CD4-positive, alpha-beta T cell (primary cell): ENCODE data around the gene TRMT10B. TPM values are rescaled to one million over a fixed set of nuclear protein-coding genes. Genes with fewer than 3 reads are reported as not detected.
A peak's percentile ranks its signal among the peaks of the same experiment; 100 is the strongest.

Source experiments
- ATAC-seq: fragments of 200-7000 bp; cut with Tn5 transposase; one replicate; pipeline ENCODE4 v1.10.0; 2022; ENCODE audit warnings: mild to moderate bottlenecking; ENCODE audit not compliant: poor library complexity
- CTCF ChIA-PET: fragments of 350-600 bp; sonication (Branson Sonifier 250); formaldehyde crosslinking; loops from one replicate; lab custom pipeline; 2021; ENCODE audit warnings: antibody characterized with exemption, inconsistent platforms; lab: Charles Lee
- POLR2A ChIA-PET: fragments of 350-600 bp; sonication (Branson Sonifier 250); formaldehyde crosslinking; loops from one replicate; lab custom pipeline; 2021; ENCODE audit warnings: antibody characterized with exemption, inconsistent platforms; lab: Charles Lee
- DNase-seq, 14 experiments: peaks; one replicate each; pipeline ENCODE4 v3.0.0-alpha.2; 2013 to 2020; ENCODE audit warnings: mixed read lengths in 2 of 14
- H3K27ac ChIP-seq, 2 donors: one replicate each; pipeline versions ENCODE4 v1.5.1 to v1.7.0; 2013; ENCODE audit warnings: low read length in 2 of 2, low read depth in 1 of 2, mild to moderate bottlenecking in 1 of 2
- H3K27me3 ChIP-seq, 2 experiments: 1 replicate in 1 of 2; 2 replicates in 1 of 2; pipeline versions ENCODE4 v1.6.1 to v1.7.0; 2013; ENCODE audit warnings: low read length in 2 of 2, control low read depth in 1 of 2, mild to moderate bottlenecking in 1 of 2, moderate library complexity in 1 of 2; ENCODE audit not compliant: insufficient read depth in 2 of 2, control insufficient read depth in 1 of 2
- H3K36me3 ChIP-seq: one replicate; pipeline ENCODE4 v1.6.1; 2013; ENCODE audit warnings: low read length, control low read depth; ENCODE audit not compliant: insufficient read depth
- H3K4me1 ChIP-seq: one replicate; pipeline ENCODE4 v1.6.1; 2013; ENCODE audit warnings: low read length, control low read depth; ENCODE audit not compliant: insufficient read depth
- H3K4me3 ChIP-seq: one replicate; pipeline ENCODE4 v1.5.1; 2013; ENCODE audit warnings: mild to moderate bottlenecking, low read length, moderate library complexity
- H3K9me3 ChIP-seq, 2 experiments: 1 replicate in 1 of 2; 2 replicates in 1 of 2; pipeline versions ENCODE4 v1.6.1 to v1.7.0; 2013; ENCODE audit warnings: low read length in 2 of 2, mild to moderate bottlenecking in 2 of 2, control low read depth in 1 of 2, moderate library complexity in 1 of 2; ENCODE audit not compliant: control insufficient read depth in 1 of 2, insufficient read depth in 1 of 2
- H3K27ac Mint-ChIP-seq: one replicate; pipeline ENCODE4 v1.8.0; 2020; ENCODE audit warnings: mixed read lengths
- H3K27me3 Mint-ChIP-seq: one replicate; pipeline ENCODE4 v1.8.0; 2021; ENCODE audit warnings: mixed read lengths
- H3K36me3 Mint-ChIP-seq: one replicate; pipeline ENCODE4 v1.8.0; 2021; ENCODE audit warnings: low read depth, mixed read lengths
- H3K4me1 Mint-ChIP-seq: one replicate; pipeline ENCODE4 v1.8.0; 2021; ENCODE audit warnings: low read depth, mixed read lengths
- H3K4me3 Mint-ChIP-seq: one replicate; pipeline ENCODE4 v1.8.0; 2020; ENCODE audit warnings: mild to moderate bottlenecking, mixed read lengths
- H3K9me3 Mint-ChIP-seq: one replicate; pipeline ENCODE4 v1.8.0; 2020; ENCODE audit warnings: mixed read lengths
- CTCF ChIP-seq: fragments of 200-600 bp; IDR thresholded peaks from one replicate; pipeline ENCODE4 v1.8.0; 2022; ENCODE audit warnings: antibody characterized with exemption, mild to moderate bottlenecking
- intact Hi-C, 2 experiments: fragments of 100-400 bp; cut with DNase I in 1 of 2; cut with micrococcal nuclease in 1 of 2; formaldehyde crosslinking; loops; one replicate each; pipeline versions ENCODE4 v1.15.1 to v1.9.0; 2023 to 2025; cut with DNase I, micrococcal nuclease
- total RNA-seq, 174 experiments: library from RNA in 2 of 174; stranded (reverse) in 2 of 174; gene quantifications; one replicate each; pipeline ENCODE4 v1.2.3 and lab custom pipeline; 2021 to 2026

The TRMT10B gene
- total RNA-seq, 2 experiments from 2014 or later = 6.6 to 8.3 TPM

- CTCF ChIA-PET = no interaction called here
- POLR2A ChIA-PET = no interaction called here
- intact Hi-C loops = no loop called here
- Histone ChIP-seq H3K4me3 (no peak overlapping the region), H3K9me3 (no peaks in the 10 kb centered on the region), H3K4me1 (no peaks in the 10 kb centered on the region), H3K27me3 (no peaks in the 10 kb centered on the region), H3K27ac (no peak overlapping the region), H3K36me3 (peaks cover 74% of the 10 kb centered on the region)
- DNase-seq = no peak
- H3K27ac Mint-ChIP-seq = no peak overlapping the region
- no peak overlapping the region for H3K4me3 Mint-ChIP-seq
- H3K9me3 Mint-ChIP-seq = no peaks in the 10 kb centered on the region
- H3K4me1 Mint-ChIP-seq = peaks cover 4% of the 10 kb centered on the region
- ATAC-seq = no peak
- no peaks in the 10 kb centered on the region for H3K27me3 Mint-ChIP-seq
- peaks cover 79% of the 10 kb centered on the region for H3K36me3 Mint-ChIP-seq
- no peak for TF ChIP-seq CTCF
These were observed 22.7 kb downstream of the TRMT10B start for GRCh38 chr9:37776328-37776727.

DNA sequence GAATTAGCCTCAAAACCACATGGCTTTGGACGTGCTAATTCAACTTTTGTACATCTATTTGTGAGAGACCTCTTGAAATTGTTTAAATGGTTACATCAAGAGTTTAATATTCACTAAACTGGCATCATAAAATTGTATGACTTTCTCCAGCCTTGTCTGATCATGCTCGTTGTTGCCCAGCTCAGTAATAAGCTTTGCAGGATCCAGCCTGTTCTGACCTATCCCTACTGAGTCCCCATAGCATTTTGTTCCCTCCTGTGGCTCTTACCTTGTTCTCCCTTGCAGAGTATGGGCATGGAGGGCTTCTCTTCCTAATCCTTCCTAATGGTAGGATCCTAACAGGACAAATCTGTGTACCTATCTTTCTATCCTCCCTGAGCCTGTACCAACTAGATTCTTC is 24.9 kb downstream of the TRMT10B start:
- CTCF ChIA-PET = interaction anchor here (0.7 kb wide), 1 partner anchor 19 kb away, joined by 3 read pairs; no protein-coding TSS in a partner anchor

GRCh38 chr9:37784291-37784615 is 30.6 kb downstream of the TRMT10B start:
- Histone ChIP-seq H3K4me3 (peak overlapping the region; percentile 94), H3K4me1 (peaks cover 23% of the 10 kb centered on the region), H3K27me3 (no peaks in the 10 kb centered on the region), H3K9me3 (no peaks in the 10 kb centered on the region), H3K27ac (peak overlapping the region; percentile 79 to 90), H3K36me3 (peaks cover 43% of the 10 kb centered on the region)
- Mint-ChIP-seq H3K4me1 (peaks cover 48% of the 10 kb centered on the region), H3K27ac (peak overlapping the region; percentile 95), H3K27me3 (no peaks in the 10 kb centered on the region), H3K9me3 (no peaks in the 10 kb centered on the region), H3K36me3 (peaks cover 51% of the 10 kb centered on the region), H3K4me3 (peak overlapping the region; percentile 98)
- TF ChIP-seq CTCF = no peak
- CTCF ChIA-PET = interaction anchor here (2.0 kb wide), 1 partner anchor 11 kb away, joined by 5 read pairs; no protein-coding TSS in a partner anchor
- intact Hi-C loops = loop anchor here in 1 of 2 experiments (1.0 to 10.0 kb wide), 3 partner anchors 119 to 281 kb away; partner anchors contain the start of gene SHB
- POLR2A ChIA-PET = interaction anchor here (1.1 to 2.7 kb wide), 5 partner anchors 10 to 192 kb away, joined by 3 to 46 read pairs (median 6); partner anchors contain the start of genes DCAF10 and TOMM5
- DNase-seq = no peak
- no peak for ATAC-seq

More for the DNA sequence above, 24.9 kb downstream of the TRMT10B start:
- ATAC-seq (no peak), DNase-seq (no peak)
- peaks cover 7% of the 10 kb centered on the region for H3K4me1 ChIP-seq
- TF ChIP-seq CTCF = no peak
- intact Hi-C loops = no loop called here
- H3K9me3 ChIP-seq = no peaks in the 10 kb centered on the region
- H3K27me3 ChIP-seq = no peaks in the 10 kb centered on the region
- Mint-ChIP-seq H3K27me3 (no peaks in the 10 kb centered on the region), H3K4me3 (no peak overlapping the region), H3K27ac (no peak overlapping the region), H3K36me3 (peaks cover 84% of the 10 kb centered on the region), H3K4me1 (peaks cover 25% of the 10 kb centered on the region), H3K9me3 (no peaks in the 10 kb centered on the region)
- no peak overlapping the region for H3K4me3 ChIP-seq
- POLR2A ChIA-PET = interaction anchor here (0.6 kb wide), 1 partner anchor 31 kb away, joined by 4 read pairs; no protein-coding TSS in a partner anchor
- peaks cover 74% of the 10 kb centered on the region for H3K36me3 ChIP-seq
- no peak overlapping the region for H3K27ac ChIP-seq
